Parathyroid adenoma (tissue), 2 donors: Measurements from ENCODE around the gene DNAAF2.

Experiments used
- H2AFZ ChIP-seq: fragments of 300-600 bp; sonication (generic); one replicate; pipeline ENCODE4 v1.7.0; 2017; ENCODE audit warnings: antibody characterized with exemption, mild to moderate bottlenecking
- H3K27ac ChIP-seq: fragments of 300-600 bp; sonication (generic); one replicate; pipeline ENCODE4 v1.7.0; 2017
- H3K27me3 ChIP-seq: fragments of 300-600 bp; sonication (generic); one replicate; pipeline ENCODE4 v1.7.0; 2017; ENCODE audit warnings: low read length; ENCODE audit not compliant: control insufficient read depth, insufficient read depth
- H3K36me3 ChIP-seq: fragments of 300-600 bp; sonication (generic); one replicate; pipeline ENCODE4 v1.7.0; 2017; ENCODE audit warnings: low read length; ENCODE audit not compliant: control insufficient read depth, insufficient read depth
- H3K4me1 ChIP-seq: fragments of 300-600 bp; sonication (generic); one replicate; pipeline ENCODE4 v1.7.0; 2017; ENCODE audit warnings: control low read depth
- H3K4me2 ChIP-seq: fragments of 300-600 bp; sonication (generic); one replicate; pipeline ENCODE4 v1.7.0; 2017; ENCODE audit warnings: low read length
- H3K4me3 ChIP-seq: fragments of 300-600 bp; sonication (generic); one replicate; pipeline ENCODE4 v1.7.0; 2017; ENCODE audit warnings: low read depth, low read length
- H3K79me2 ChIP-seq: fragments of 300-600 bp; sonication (generic); one replicate; pipeline ENCODE4 v1.7.0; 2017; ENCODE audit warnings: control low read depth
- H3K9ac ChIP-seq: fragments of 300-600 bp; sonication (generic); one replicate; pipeline ENCODE4 v1.7.0; 2017; ENCODE audit warnings: mild to moderate bottlenecking
- H3K9me3 ChIP-seq: fragments of 300-600 bp; sonication (generic); one replicate; pipeline ENCODE4 v1.7.0; 2017; ENCODE audit warnings: low read length; ENCODE audit not compliant: control insufficient read depth
- TF ChIP-seq, protein P1 (sequence below): fragments of 300-600 bp; sonication (generic); IDR thresholded peaks from one replicate; pipeline ENCODE4 v1.7.0; 2017; ENCODE audit warnings: antibody characterized with exemption, mild to moderate bottlenecking
- donor health status: primary hyperparathyroidism.

The DNAAF2 gene

DNA sequence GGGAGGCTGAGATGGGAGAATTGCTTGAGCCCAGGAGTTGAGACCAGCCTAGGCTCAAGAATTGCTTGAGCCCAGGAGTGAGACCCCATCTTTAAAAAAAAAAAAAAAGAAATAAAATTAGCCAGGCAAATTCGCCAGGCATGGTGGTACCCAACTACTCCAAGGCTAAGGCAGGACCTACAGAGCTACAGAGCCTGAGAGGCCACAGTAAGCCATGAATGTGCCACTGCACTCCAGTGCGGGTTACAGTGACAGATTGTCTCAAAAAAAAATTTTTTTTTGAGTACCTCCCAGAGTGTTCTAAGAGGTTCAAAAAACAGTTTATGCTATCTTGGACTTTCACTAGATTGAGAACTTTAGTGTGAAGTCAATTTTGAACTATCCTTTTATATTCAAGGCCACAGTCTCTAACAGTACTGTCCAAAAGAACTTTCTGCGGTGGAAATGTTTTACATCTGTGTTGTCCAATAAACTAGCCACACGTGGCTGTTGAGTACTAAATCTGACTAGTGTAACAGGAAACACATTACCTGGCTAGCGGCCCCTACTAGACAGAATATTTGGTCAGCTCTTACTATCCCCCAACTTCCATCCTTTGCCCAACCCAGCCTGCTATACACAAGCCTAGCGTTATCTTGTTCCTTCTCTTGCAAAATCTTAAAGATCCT is 17.1 kb downstream of the DNAAF2 start:
- Histone ChIP-seq H3K79me2 (peaks cover 9% of the 10 kb centered on the region), H3K9me3 (no peaks in the 10 kb centered on the region), H2AFZ (no peak overlapping the region), H3K27ac (no peak overlapping the region), H3K36me3 (no peaks in the 10 kb centered on the region), H3K27me3 (no peaks in the 10 kb centered on the region), H3K4me1 (peaks cover 7% of the 10 kb centered on the region), H3K9ac (no peak overlapping the region), H3K4me3 (no peak overlapping the region), H3K4me2 (no peak overlapping the region)
- TF ChIP-seq, protein P1, sequence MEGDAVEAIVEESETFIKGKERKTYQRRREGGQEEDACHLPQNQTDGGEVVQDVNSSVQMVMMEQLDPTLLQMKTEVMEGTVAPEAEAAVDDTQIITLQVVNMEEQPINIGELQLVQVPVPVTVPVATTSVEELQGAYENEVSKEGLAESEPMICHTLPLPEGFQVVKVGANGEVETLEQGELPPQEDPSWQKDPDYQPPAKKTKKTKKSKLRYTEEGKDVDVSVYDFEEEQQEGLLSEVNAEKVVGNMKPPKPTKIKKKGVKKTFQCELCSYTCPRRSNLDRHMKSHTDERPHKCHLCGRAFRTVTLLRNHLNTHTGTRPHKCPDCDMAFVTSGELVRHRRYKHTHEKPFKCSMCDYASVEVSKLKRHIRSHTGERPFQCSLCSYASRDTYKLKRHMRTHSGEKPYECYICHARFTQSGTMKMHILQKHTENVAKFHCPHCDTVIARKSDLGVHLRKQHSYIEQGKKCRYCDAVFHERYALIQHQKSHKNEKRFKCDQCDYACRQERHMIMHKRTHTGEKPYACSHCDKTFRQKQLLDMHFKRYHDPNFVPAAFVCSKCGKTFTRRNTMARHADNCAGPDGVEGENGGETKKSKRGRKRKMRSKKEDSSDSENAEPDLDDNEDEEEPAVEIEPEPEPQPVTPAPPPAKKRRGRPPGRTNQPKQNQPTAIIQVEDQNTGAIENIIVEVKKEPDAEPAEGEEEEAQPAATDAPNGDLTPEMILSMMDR: no peak

DNA sequence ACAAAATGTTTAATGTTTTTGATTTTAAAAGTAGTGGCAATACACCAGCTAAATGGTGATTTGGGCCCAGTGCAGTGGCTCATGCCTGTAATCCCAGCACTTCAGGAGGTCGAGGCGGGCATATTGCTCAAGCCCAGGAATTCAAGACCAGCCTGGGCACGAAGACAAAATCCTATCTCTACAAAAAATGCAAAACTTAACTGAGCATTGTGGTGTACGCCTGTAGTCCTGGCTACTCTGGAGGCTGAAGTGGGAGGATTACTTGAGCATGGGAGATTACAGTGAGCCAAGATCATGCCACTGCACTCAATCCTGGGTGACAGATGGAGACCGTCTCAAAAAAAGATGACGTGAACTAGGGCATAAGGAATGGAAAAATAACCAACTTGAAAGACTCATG is 19.3 kb downstream of the DNAAF2 start:
- Histone ChIP-seq H3K4me3 (no peak overlapping the region), H3K79me2 (peaks cover 3% of the 10 kb centered on the region), H3K9me3 (no peaks in the 10 kb centered on the region), H3K4me2 (no peak overlapping the region), H3K27me3 (no peaks in the 10 kb centered on the region), H3K27ac (no peak overlapping the region), H3K4me1 (no peaks in the 10 kb centered on the region), H2AFZ (no peak overlapping the region), H3K36me3 (no peaks in the 10 kb centered on the region), H3K9ac (no peak overlapping the region)
- TF ChIP-seq, protein P1: no peak

DNA sequence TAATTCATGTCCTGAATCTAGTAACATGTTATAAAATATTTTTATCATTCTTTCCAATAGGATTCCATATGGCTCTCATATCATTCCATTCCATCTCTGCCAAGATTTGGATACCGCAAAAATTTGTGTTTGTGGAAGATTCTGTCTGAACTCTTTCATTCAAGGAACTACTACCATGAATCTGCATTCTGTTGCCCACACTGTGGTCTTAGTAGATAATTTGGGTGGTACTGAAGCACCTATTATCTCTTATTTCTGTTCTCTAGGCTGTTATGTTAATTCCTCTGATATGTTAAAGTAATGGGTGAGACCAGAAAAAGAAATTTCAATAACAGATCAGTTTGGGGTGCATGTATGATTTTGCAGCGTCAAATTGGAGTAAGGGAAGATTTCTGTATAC is 20.8 kb downstream of the DNAAF2 start:
- H3K9ac ChIP-seq: no peak overlapping the region
- H3K79me2 ChIP-seq: peaks cover 2% of the 10 kb centered on the region
- H3K27ac ChIP-seq: no peak overlapping the region
- TF ChIP-seq, protein P1: no peak
- H3K36me3 ChIP-seq: no peaks in the 10 kb centered on the region
- no peaks in the 10 kb centered on the region for H3K27me3 ChIP-seq
- H3K4me1 ChIP-seq: no peaks in the 10 kb centered on the region
- H3K4me2 ChIP-seq: no peak overlapping the region
- no peaks in the 10 kb centered on the region for H3K9me3 ChIP-seq
- no peak overlapping the region for H2AFZ ChIP-seq
- H3K4me3 ChIP-seq: no peak overlapping the region

DNA sequence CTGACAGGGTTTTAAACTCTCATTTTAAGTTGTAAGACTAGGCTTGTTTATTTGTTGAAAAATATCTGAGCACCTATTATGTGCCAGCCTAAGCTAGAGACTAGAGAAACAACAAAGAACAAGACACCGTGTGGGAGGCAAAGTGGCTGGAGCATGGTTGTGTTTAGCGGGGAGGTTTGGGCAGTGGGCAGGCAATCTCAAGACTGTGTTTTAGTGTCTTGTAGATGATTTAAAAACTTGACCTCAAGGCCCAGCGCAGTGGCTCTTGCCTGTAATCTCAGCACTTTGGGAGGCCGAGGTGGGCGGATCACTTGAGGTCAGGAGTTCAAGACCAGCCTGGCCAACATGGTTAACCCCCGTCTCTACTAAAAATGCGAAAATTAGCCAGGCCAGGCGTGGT is 22.4 kb downstream of the DNAAF2 start:
- H3K79me2 ChIP-seq: peaks cover 2% of the 10 kb centered on the region
- no peak overlapping the region for H3K4me3 ChIP-seq
- H3K36me3 ChIP-seq: no peaks in the 10 kb centered on the region
- H3K9ac ChIP-seq: no peak overlapping the region
- no peaks in the 10 kb centered on the region for H3K9me3 ChIP-seq
- no peaks in the 10 kb centered on the region for H3K27me3 ChIP-seq
- H3K4me2 ChIP-seq: no peak overlapping the region
- H3K4me1 ChIP-seq: no peaks in the 10 kb centered on the region
- TF ChIP-seq, protein P1: no peak
- no peak overlapping the region for H2AFZ ChIP-seq
- H3K27ac ChIP-seq: no peak overlapping the region

DNA sequence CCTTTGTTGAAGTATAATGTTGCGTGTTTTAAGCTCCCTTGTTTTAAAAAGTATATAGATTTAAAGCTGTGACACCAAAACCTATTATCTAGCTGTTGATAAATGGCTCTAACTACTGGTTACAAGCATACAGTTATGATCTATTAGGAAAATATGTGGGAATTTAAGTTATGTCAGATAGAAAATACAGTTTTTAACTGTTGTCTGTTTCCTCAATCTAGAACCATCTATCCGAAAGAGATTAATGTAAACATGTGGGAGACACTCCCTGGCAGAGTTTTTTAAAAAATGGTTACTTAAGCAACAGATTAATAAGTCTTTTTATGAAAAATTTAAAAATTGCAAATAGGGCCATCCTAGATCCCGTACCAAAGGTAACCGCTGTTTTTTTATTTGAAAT is 22.8 kb downstream of the DNAAF2 start:
- Histone ChIP-seq H3K9ac (no peak overlapping the region), H3K27me3 (no peaks in the 10 kb centered on the region), H3K79me2 (peaks cover 2% of the 10 kb centered on the region), H3K4me3 (no peak overlapping the region), H3K36me3 (no peaks in the 10 kb centered on the region), H3K9me3 (no peaks in the 10 kb centered on the region), H2AFZ (no peak overlapping the region), H3K4me1 (no peaks in the 10 kb centered on the region), H3K4me2 (no peak overlapping the region), H3K27ac (no peak overlapping the region)
- TF ChIP-seq, protein P1: no peak
